Keratinocyte (primary cell): Measurements from ENCODE around the gene DES. TPM values are rescaled to one million over a fixed set of nuclear protein-coding genes. Genes with fewer than 3 reads are reported as not detected.

Experiments
- DNase-seq: peaks from one replicate; pipeline ENCODE4 v3.0.0-alpha.2; 2011; ENCODE audit warnings: low read depth, missing footprints, low spot score
- FAIRE-seq: peaks from 2 replicates; lab custom pipeline; 2011; peaks lifted over from hg19 to GRCh38; lab: Jason Lieb, UNC
- H2AFZ ChIP-seq: 2 replicates; pipeline ENCODE4 v1.6.0; 2012; ENCODE audit warnings: low read length, control low read depth, inconsistent platforms; ENCODE audit not compliant: control insufficient read depth
- H3K27ac ChIP-seq: 2 replicates; pipeline ENCODE4 v1.5.1; 2011; ENCODE audit warnings: low read length; ENCODE audit not compliant: control insufficient read depth, insufficient read depth
- H3K27me3 ChIP-seq: 3 replicates; pipeline ENCODE4 v1.6.0; 2011; ENCODE audit warnings: low read length; ENCODE audit not compliant: control insufficient read depth, insufficient read depth; ENCODE audit errors: extremely low read depth
- H3K36me3 ChIP-seq, 2 experiments: 2 replicates in 1 of 2; 3 replicates in 1 of 2; pipeline ENCODE4 v1.5.1; 2011; ENCODE audit warnings: low read length in 2 of 2, mild to moderate bottlenecking in 1 of 2; ENCODE audit not compliant: control insufficient read depth in 2 of 2, insufficient read depth in 2 of 2; ENCODE audit errors: extremely low read depth in 1 of 2
- H3K4me1 ChIP-seq: 3 replicates; pipeline ENCODE4 v1.5.1; 2011; ENCODE audit warnings: low read length; ENCODE audit not compliant: control insufficient read depth, insufficient read depth; ENCODE audit errors: extremely low read depth
- H3K4me2 ChIP-seq: 3 replicates; pipeline ENCODE4 v1.6.0; 2011; ENCODE audit warnings: low read depth, low read length; ENCODE audit not compliant: control insufficient read depth, insufficient read depth; ENCODE audit errors: extremely low read depth
- H3K4me3 ChIP-seq, 3 experiments: fragments of 200-600 bp in 1 of 3; sonication (generic) in 1 of 3; 2 replicates in 2 of 3; 3 replicates in 1 of 3; pipeline ENCODE4 v1.5.1; 2011 to 2016; ENCODE audit warnings: low read length in 3 of 3, mild to moderate bottlenecking in 3 of 3, control low read depth in 2 of 3, inconsistent platforms in 1 of 3, low read depth in 1 of 3, mixed read lengths in 1 of 3, mixed run types in 1 of 3, moderate library complexity in 1 of 3; ENCODE audit not compliant: control insufficient read depth in 2 of 3, insufficient read depth in 2 of 3; ENCODE audit errors: extremely low read depth in 1 of 3
- H3K79me2 ChIP-seq: 2 replicates; pipeline ENCODE4 v1.6.0; 2012; ENCODE audit warnings: low read length; ENCODE audit not compliant: control insufficient read depth, insufficient read depth
- H3K9ac ChIP-seq: 3 replicates; pipeline ENCODE4 v1.6.0; 2011; ENCODE audit warnings: low read length; ENCODE audit not compliant: control insufficient read depth, insufficient read depth; ENCODE audit errors: extremely low read depth
- H3K9me1 ChIP-seq: 3 replicates; pipeline ENCODE4 v1.6.0; 2011; ENCODE audit warnings: low read length; ENCODE audit not compliant: control insufficient read depth, insufficient read depth; ENCODE audit errors: extremely low read depth
- H3K9me3 ChIP-seq: 2 replicates; pipeline ENCODE4 v1.5.1; 2012; ENCODE audit warnings: low read depth, low read length; ENCODE audit not compliant: control insufficient read depth
- H4K20me1 ChIP-seq: 3 replicates; pipeline ENCODE4 v1.6.0; 2011; ENCODE audit warnings: low read length; ENCODE audit not compliant: control insufficient read depth, insufficient read depth; ENCODE audit errors: extremely low read depth
- EZH2 ChIP-seq: IDR thresholded peaks from one replicate; pipeline ENCODE4 v1.6.1; 2012; ENCODE audit warnings: inconsistent platforms, mild to moderate bottlenecking, low read length, moderate library complexity
- dilution Hi-C: fragments of 300-500 bp; cut with MboI; formaldehyde crosslinking; loops from one replicate; pipeline ENCODE4 v1.7.0; 2020; ENCODE audit warnings: low sequenced_read_pairs; ENCODE audit not compliant: extremely low pct_ligation_motif_present
- polyA plus RNA-seq, 5 experiments: library from polyadenylated mRNA; depleted of rRNA in 3 of 5; stranded (reverse) in 3 of 5; stranded (forward) in 1 of 5; unstranded in 1 of 5; fragments of >200 nt; gene quantifications; 1 replicate in 1 of 5; 2 replicates in 3 of 5; 3 replicates in 1 of 5; pipeline versions ENCODE4 v1.2.1 to v1.2.3, GENCODE V29; 2011 to 2012; ENCODE audit warnings: missing spikeins in 2 of 5, low read depth in 1 of 5, low replicate concordance in 1 of 5
- TF ChIP-seq, protein P1 (sequence below), 3 experiments: IDR thresholded peaks in 1 of 3; conservative IDR thresholded peaks in 1 of 3; optimal IDR thresholded peaks in 1 of 3; 2 replicates in 2 of 3; 3 replicates in 1 of 3; pipeline versions ENCODE3 to v1.5.1; 2011; ENCODE audit warnings: low read length in 3 of 3, mild to moderate bottlenecking in 3 of 3, moderate library complexity in 2 of 3, control low read depth in 1 of 3, inconsistent platforms in 1 of 3; ENCODE audit not compliant: insufficient read depth in 2 of 3; ENCODE audit errors: extremely low read depth in 1 of 3

The DES gene
- polyA plus RNA-seq, 1 donor (not counting 4 experiments of a cell fraction or from before 2014, with no cell fraction given) = not detected

DNA sequence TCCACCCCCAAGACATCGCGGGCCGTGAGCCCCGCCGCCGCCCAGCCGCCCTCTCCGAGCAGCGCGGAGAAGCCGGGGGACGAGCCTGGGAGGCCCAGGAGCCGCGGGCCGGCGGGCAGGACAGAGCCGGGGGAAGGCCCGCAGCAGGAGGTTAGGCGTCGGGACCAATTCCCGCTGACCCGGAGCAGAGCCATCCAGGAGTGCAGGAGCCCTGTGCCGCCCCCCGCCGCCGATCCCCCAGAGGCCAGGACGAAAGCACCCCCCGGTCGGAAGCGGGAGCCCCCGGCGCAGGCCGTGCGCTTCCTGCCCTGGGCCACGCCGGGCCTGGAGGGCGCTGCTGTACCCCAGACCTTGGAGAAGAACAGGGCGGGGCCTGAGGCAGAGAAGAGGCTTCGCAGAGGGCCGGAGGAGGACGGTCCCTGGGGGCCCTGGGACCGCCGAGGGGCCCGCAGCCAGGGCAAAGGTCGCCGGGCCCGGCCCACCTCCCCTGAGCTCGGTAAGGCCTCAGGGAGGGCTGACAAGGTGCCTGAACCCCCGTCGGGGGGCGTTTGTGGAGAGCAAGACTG, 30.7 kb downstream of the DES start:
- Histone ChIP-seq H3K79me2 (no peaks in the 10 kb centered on the region), H3K9me3 (no peaks in the 10 kb centered on the region), H3K36me3 (peaks cover 4 to 7% of the 10 kb centered on the region in 2 experiments), H3K27ac (no peak overlapping the region), H3K9me1 (no peaks in the 10 kb centered on the region), H3K27me3 (no peaks in the 10 kb centered on the region), H3K9ac (no peak overlapping the region), H3K4me1 (peaks cover 21% of the 10 kb centered on the region), H3K4me3 (no peak overlapping the region), H3K4me2 (no peak overlapping the region), H4K20me1 (no peaks in the 10 kb centered on the region), H2AFZ (no peak overlapping the region)
- FAIRE-seq (no peak), DNase-seq (no peak)
- TF ChIP-seq, protein P1, sequence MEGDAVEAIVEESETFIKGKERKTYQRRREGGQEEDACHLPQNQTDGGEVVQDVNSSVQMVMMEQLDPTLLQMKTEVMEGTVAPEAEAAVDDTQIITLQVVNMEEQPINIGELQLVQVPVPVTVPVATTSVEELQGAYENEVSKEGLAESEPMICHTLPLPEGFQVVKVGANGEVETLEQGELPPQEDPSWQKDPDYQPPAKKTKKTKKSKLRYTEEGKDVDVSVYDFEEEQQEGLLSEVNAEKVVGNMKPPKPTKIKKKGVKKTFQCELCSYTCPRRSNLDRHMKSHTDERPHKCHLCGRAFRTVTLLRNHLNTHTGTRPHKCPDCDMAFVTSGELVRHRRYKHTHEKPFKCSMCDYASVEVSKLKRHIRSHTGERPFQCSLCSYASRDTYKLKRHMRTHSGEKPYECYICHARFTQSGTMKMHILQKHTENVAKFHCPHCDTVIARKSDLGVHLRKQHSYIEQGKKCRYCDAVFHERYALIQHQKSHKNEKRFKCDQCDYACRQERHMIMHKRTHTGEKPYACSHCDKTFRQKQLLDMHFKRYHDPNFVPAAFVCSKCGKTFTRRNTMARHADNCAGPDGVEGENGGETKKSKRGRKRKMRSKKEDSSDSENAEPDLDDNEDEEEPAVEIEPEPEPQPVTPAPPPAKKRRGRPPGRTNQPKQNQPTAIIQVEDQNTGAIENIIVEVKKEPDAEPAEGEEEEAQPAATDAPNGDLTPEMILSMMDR (optimal IDR thresholded peaks at IDR 0.05 in 1 of 3, IDR thresholded peaks at IDR 0.05 in 1 of 3, conservative IDR thresholded peaks at IDR 0.05 in 1 of 3; ENCODE audit: extremely low read depth in 1 of 3, insufficient read depth in 2 of 3, low read length in 3 of 3) = no peak
- dilution Hi-C loops = no loop called here

DNA sequence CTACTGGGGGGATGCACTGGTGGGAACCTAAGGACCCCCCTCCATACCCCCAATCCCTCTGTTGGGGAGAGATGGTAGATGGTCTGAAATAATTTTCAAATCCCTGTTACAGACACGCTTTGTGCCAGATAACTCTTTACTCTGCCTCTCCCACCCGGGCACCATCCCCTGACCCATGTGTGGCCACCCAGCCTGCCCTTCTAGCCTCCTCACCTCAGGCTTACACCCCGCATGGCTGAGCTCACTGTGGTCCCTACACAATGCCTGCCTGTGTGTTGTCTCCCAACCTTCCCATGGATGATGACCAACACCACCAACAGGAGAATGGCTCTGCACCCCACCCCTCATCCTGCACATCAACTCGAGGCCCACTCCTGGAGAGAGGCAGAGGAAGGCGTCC, 31.4 kb downstream of the DES start:
- DNase-seq (no peak), FAIRE-seq (no peak)
- Histone ChIP-seq H3K36me3 (peaks cover 4 to 6% of the 10 kb centered on the region in 2 experiments), H3K9ac (no peak overlapping the region), H3K9me3 (no peaks in the 10 kb centered on the region), H3K27me3 (no peaks in the 10 kb centered on the region), H4K20me1 (no peaks in the 10 kb centered on the region), H3K4me1 (peaks cover 28% of the 10 kb centered on the region), H3K27ac (no peak overlapping the region), H3K9me1 (no peaks in the 10 kb centered on the region), H2AFZ (no peak overlapping the region), H3K4me3 (no peak overlapping the region), H3K4me2 (no peak overlapping the region), H3K79me2 (no peaks in the 10 kb centered on the region)
- TF ChIP-seq, protein P1 (optimal IDR thresholded peaks at IDR 0.05 in 1 of 3, IDR thresholded peaks at IDR 0.05 in 1 of 3, conservative IDR thresholded peaks at IDR 0.05 in 1 of 3; ENCODE audit: extremely low read depth in 1 of 3, insufficient read depth in 2 of 3, low read length in 3 of 3) = no peak
- no peak for TF ChIP-seq EZH2
- dilution Hi-C loops = no loop called here
